Measurements from ENCODE around the gene GAK. TPM values are rescaled to one million over a fixed set of nuclear protein-coding genes. Genes with fewer than 3 reads are reported as not detected.

The GAK gene
- polyA plus RNA-seq, 1 of the 3 experiments (the other 2 are of a cell fraction), result 35.9 TPM

GRCh38 chr4:924107-925096 is 7.7 kb downstream of the GAK start:
- H3K27ac ChIP-seq (ENCODE audit: low read depth in 2 of 2, low read length in 1 of 2), result no peak overlapping the region

More at GRCh38 chr4:924107-925096, 7.7 kb downstream of the GAK start:
- ChIA-PET CTCF (no interaction called here), POLR2A (interaction anchor here (0.6 kb wide), 1 partner anchor 182 kb away, joined by 3 read pairs; no protein-coding TSS in a partner anchor)
- H2AFZ ChIP-seq (ENCODE audit: low read depth), result no peak overlapping the region
- H3K4me2 ChIP-seq, result no peak overlapping the region
- H3K36me3 ChIP-seq (replicated peaks in 1 of 2; ENCODE audit: control insufficient read depth in 1 of 2, insufficient read depth in 2 of 2, low read length in 1 of 2), result no peaks in the 10 kb centered on the region
- H3F3A ChIP-seq (replicated peaks; ENCODE audit: insufficient read depth), result no peaks in the 10 kb centered on the region
- no peaks in the 10 kb centered on the region for H3K27me3 ChIP-seq (ENCODE audit: insufficient read depth)
- H3K4me3 ChIP-seq (ENCODE audit: low read depth in 2 of 2, low read length in 1 of 2), result no peak overlapping the region
- H3K9me3 ChIP-seq, result no peaks in the 10 kb centered on the region
- H3K79me2 ChIP-seq (ENCODE audit: insufficient read depth), result peaks cover 89% of the 10 kb centered on the region
- peak; percentile 46 for DNase-seq
- no peak overlapping the region for H3K9ac ChIP-seq
- H3K4me1 ChIP-seq (ENCODE audit: control insufficient read depth in 1 of 2, insufficient read depth in 2 of 2, low read depth in 1 of 2, low read length in 1 of 2), result peaks cover 0 to 2% of the 10 kb centered on the region in 2 experiments; a peak in 1 of 4 replicates
- 79% methylated on average over 18 of the region's 18 CpGs for WGBS (ENCODE audit: low lambda C conversion rate)
- peaks cover 62% of the 10 kb centered on the region for H4K20me1 ChIP-seq (ENCODE audit: insufficient read depth)
- no peaks in the 10 kb centered on the region for H3K9me2 ChIP-seq
- TF ChIP-seq RFX5 (IDR thresholded peaks at IDR 0.05; ENCODE audit: low read length), result no peak
- no peak for TF ChIP-seq POLR2AphosphoS5 (IDR thresholded peaks at IDR 0.05; ENCODE audit: low read depth, low read length)
- no peak for TF ChIP-seq NRF1 (IDR thresholded peaks at IDR 0.05; ENCODE audit: low read depth, low read length)
- no peak for TF ChIP-seq TAF1 (IDR thresholded peaks at IDR 0.05; ENCODE audit: borderline replicate concordance, low read depth, low read length)
- TF ChIP-seq, protein P1, sequence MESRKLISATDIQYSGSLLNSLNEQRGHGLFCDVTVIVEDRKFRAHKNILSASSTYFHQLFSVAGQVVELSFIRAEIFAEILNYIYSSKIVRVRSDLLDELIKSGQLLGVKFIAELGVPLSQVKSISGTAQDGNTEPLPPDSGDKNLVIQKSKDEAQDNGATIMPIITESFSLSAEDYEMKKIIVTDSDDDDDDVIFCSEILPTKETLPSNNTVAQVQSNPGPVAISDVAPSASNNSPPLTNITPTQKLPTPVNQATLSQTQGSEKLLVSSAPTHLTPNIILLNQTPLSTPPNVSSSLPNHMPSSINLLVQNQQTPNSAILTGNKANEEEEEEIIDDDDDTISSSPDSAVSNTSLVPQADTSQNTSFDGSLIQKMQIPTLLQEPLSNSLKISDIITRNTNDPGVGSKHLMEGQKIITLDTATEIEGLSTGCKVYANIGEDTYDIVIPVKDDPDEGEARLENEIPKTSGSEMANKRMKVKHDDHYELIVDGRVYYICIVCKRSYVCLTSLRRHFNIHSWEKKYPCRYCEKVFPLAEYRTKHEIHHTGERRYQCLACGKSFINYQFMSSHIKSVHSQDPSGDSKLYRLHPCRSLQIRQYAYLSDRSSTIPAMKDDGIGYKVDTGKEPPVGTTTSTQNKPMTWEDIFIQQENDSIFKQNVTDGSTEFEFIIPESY (IDR thresholded peaks at IDR 0.05; ENCODE audit: borderline replicate concordance, low read depth), result no peak
- no peak for TF ChIP-seq FOXJ3 (CRISPR knock-in tag; IDR thresholded peaks at IDR 0.05)
- TF ChIP-seq ELF1 (IDR thresholded peaks at IDR 0.05), result no peak
- TF ChIP-seq, protein P2, sequence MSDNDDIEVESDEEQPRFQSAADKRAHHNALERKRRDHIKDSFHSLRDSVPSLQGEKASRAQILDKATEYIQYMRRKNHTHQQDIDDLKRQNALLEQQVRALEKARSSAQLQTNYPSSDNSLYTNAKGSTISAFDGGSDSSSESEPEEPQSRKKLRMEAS (IDR thresholded peaks at IDR 0.05; ENCODE audit: low read depth), result no peak
- no peak for TF ChIP-seq SIN3A (IDR thresholded peaks at IDR 0.05; ENCODE audit: borderline replicate concordance, low read depth, low read length)
- TF ChIP-seq GATA2 (CRISPR knock-in tag; IDR thresholded peaks at IDR 0.05), result no peak
- TF ChIP-seq, protein P3, sequence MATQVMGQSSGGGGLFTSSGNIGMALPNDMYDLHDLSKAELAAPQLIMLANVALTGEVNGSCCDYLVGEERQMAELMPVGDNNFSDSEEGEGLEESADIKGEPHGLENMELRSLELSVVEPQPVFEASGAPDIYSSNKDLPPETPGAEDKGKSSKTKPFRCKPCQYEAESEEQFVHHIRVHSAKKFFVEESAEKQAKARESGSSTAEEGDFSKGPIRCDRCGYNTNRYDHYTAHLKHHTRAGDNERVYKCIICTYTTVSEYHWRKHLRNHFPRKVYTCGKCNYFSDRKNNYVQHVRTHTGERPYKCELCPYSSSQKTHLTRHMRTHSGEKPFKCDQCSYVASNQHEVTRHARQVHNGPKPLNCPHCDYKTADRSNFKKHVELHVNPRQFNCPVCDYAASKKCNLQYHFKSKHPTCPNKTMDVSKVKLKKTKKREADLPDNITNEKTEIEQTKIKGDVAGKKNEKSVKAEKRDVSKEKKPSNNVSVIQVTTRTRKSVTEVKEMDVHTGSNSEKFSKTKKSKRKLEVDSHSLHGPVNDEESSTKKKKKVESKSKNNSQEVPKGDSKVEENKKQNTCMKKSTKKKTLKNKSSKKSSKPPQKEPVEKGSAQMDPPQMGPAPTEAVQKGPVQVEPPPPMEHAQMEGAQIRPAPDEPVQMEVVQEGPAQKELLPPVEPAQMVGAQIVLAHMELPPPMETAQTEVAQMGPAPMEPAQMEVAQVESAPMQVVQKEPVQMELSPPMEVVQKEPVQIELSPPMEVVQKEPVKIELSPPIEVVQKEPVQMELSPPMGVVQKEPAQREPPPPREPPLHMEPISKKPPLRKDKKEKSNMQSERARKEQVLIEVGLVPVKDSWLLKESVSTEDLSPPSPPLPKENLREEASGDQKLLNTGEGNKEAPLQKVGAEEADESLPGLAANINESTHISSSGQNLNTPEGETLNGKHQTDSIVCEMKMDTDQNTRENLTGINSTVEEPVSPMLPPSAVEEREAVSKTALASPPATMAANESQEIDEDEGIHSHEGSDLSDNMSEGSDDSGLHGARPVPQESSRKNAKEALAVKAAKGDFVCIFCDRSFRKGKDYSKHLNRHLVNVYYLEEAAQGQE (IDR thresholded peaks at IDR 0.05; ENCODE audit: low read depth, low read length), result no peak
- no peak for TF ChIP-seq MEF2A (IDR thresholded peaks at IDR 0.05; ENCODE audit: borderline replicate concordance, low read depth)
- no peak for TF ChIP-seq MXI1 (IDR thresholded peaks at IDR 0.05; ENCODE audit: low read depth, low read length)
- TF ChIP-seq, protein P4, sequence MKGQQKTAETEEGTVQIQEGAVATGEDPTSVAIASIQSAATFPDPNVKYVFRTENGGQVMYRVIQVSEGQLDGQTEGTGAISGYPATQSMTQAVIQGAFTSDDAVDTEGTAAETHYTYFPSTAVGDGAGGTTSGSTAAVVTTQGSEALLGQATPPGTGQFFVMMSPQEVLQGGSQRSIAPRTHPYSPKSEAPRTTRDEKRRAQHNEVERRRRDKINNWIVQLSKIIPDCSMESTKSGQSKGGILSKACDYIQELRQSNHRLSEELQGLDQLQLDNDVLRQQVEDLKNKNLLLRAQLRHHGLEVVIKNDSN (IDR thresholded peaks at IDR 0.05; ENCODE audit: borderline replicate concordance, low read depth), result no peak
- TF ChIP-seq NFIC (IDR thresholded peaks at IDR 0.05; ENCODE audit: borderline replicate concordance), result no peak
- TF ChIP-seq EZH2phosphoT487 (IDR thresholded peaks at IDR 0.05; ENCODE audit: borderline replicate concordance, low read depth), result no peak

Measured in SK-N-SH (cell line).